GOT3 (cell line): ENCODE measurements around the gene PPCDC.

Source experiments
- DNase-seq: peaks from one replicate; lab custom pipeline; 2025; ENCODE audit warnings: mixed read lengths; lab: John Stamatoyannopoulos, UW

PPCDC gene

GRCh38 chr15:75044258-75044878 lies 21.0 kb downstream of the PPCDC start:
- no peak for DNase-seq

- no peak for DNase-seq
These were observed 22.1 kb downstream of the PPCDC start for GRCh38 chr15:75045332-75046015.

- no peak for DNase-seq
These were observed 25.0 kb downstream of the PPCDC start for GRCh38 chr15:75048394-75048793.

- no peak for DNase-seq
These were observed 26.0 kb downstream of the PPCDC start for GRCh38 chr15:75049392-75049791.

- DNase-seq, result no peak
These were observed 26.9 kb downstream of the PPCDC start for GRCh38 chr15:75050283-75050682.

- DNase-seq, result no peak
These were observed 27.8 kb downstream of the PPCDC start for GRCh38 chr15:75051191-75051608.

- DNase-seq, result no peak
These were observed 28.3 kb downstream of the PPCDC start for GRCh38 chr15:75051711-75052110.

- no peak for DNase-seq
These were observed 29.8 kb downstream of the PPCDC start for GRCh38 chr15:75052972-75053747.

GRCh38 chr15:75053748-75054125 lies 30.3 kb downstream of the PPCDC start:
- no peak for DNase-seq

GRCh38 chr15:75054172-75054897 lies 30.9 kb downstream of the PPCDC start:
- DNase-seq, result no peak

GRCh38 chr15:75056036-75056435 lies 32.6 kb downstream of the PPCDC start:
- no peak for DNase-seq

GRCh38 chr15:75058127-75058905 lies 34.9 kb downstream of the PPCDC start:
- DNase-seq, result no peak

- no peak for DNase-seq
These were observed 36.2 kb downstream of the PPCDC start for GRCh38 chr15:75059607-75060006.

- DNase-seq, result no peak
These were observed 37.9 kb downstream of the PPCDC start for GRCh38 chr15:75061272-75061671.

- DNase-seq, result no peak
These were observed 39.3 kb downstream of the PPCDC start for GRCh38 chr15:75062706-75063105.

- no peak for DNase-seq
These were observed 39.9 kb downstream of the PPCDC start for GRCh38 chr15:75063338-75063737.

GRCh38 chr15:75063889-75064288 lies 40.5 kb downstream of the PPCDC start:
- no peak for DNase-seq

- no peak for DNase-seq
These were observed 41.5 kb downstream of the PPCDC start for GRCh38 chr15:75064846-75065245.

GRCh38 chr15:75065467-75065850 lies 42.1 kb downstream of the PPCDC start:
- DNase-seq, result no peak

- DNase-seq, result no peak
These were observed 42.6 kb downstream of the PPCDC start for GRCh38 chr15:75065851-75066509.
